NCI-H2171 (cell line): ENCODE data around the gene LRRFIP2.
"Not testable (repeated sequence)": the region's sequence is repeated elsewhere in the genome, so short reads cannot be mapped to it uniquely, and the experiment has no call there.

Source experiments
- DNase-seq: peaks from one replicate; lab custom pipeline; 2025; lab: John Stamatoyannopoulos, UW

Gene LRRFIP2

DNA sequence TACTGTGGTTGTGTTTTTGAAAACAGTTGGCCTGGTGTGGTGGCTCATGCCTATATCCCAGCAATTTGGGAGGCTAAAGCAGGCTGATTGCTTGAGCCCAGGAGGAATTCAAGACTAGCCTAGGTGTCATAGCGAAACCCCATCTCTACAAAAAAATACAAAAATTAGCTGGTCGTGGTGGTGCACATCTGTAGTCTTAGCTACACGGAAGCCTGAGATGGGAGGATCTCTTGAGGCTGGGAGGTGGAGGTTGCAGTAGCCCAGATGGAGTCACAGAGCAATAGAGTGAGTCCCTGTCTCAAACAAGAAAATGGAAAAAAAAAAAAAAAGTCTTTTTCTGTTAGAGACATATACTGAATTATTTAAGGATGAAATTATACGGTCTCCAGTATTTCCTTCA is 14.7 kb upstream of the LRRFIP2 start:
- DNase-seq, result no peak

DNA sequence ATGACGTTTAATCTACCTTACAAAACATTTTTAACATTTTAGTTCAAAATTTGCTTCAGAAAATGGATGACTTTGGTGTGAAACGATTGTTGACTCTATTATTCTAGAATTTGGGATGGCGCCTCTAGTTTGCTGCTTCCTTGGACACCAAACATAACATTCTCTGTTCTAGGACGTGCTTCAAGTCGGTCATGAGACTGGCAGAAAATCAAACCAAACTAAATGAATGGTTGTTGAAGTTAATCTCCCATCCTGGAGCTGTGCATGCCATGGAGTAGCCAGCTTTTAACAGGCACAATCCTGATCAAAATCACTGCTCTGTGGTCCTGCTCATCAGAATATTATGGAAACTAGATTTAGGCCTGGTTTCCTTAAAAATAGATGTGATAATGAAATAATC is 9.6 kb upstream of the LRRFIP2 start:
- DNase-seq, result no peak

DNA sequence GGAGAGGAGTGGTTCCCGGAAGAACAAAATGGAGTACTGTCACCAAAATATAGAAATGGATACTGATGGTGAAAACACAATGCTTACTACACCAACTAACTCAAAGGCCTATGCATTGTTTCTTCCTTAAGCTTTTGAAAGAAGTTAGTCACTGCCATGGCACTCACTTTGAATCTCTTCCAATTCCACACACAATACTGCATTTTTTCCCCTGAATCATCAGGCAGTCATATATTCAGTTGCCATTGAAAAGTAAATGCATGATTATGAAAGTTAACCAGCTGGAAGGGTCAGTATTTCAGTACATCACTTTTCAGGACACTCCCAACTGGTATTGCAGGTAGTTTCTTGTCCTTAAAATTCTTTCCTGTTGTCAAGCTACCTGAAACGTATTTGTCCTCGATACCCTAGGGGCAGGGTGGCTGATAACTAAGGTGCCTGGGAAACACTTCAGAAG is 9.0 kb upstream of the LRRFIP2 start:
- DNase-seq, result no peak

DNA sequence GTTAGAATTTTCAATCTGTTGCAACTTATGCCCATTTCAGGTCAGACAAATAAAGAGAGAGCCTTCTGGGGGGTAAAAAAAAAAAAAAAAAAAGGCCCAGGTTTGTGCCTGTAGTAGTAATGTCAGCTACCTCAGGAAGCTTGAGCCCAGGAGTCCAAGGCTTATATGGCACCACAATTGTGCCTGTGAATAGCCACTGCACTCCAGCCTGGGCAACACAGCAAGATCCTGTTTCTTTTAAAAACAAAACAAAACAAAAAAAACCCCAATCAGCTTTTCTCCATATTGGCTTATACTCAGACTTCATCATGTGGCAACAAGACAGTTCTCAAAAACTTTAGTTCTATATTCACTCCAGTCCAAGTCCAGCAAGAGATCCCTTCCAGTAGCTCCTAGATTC is 8.4 kb upstream of the LRRFIP2 start:
- DNase-seq, result no peak

DNA sequence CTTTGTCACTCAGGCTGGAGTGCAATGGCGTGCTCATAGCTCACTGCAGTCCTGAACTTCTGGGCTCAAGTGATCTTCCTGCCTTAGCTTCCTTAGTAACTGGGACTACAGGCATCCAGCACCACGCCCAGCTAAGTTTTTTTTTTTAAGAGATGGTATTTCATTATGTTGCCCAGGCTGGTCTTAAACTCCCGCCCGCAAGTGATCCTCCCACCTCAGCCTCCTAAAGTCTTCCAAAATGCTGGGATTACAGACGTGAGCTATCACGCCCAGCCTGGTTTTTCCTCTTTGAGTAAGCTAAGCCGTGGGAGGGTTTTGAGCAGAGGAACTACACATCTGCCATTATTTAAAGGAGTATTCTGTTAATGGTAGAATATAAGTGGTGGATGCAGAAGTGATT is 7.4 kb upstream of the LRRFIP2 start:
- DNase-seq, result no peak

DNA sequence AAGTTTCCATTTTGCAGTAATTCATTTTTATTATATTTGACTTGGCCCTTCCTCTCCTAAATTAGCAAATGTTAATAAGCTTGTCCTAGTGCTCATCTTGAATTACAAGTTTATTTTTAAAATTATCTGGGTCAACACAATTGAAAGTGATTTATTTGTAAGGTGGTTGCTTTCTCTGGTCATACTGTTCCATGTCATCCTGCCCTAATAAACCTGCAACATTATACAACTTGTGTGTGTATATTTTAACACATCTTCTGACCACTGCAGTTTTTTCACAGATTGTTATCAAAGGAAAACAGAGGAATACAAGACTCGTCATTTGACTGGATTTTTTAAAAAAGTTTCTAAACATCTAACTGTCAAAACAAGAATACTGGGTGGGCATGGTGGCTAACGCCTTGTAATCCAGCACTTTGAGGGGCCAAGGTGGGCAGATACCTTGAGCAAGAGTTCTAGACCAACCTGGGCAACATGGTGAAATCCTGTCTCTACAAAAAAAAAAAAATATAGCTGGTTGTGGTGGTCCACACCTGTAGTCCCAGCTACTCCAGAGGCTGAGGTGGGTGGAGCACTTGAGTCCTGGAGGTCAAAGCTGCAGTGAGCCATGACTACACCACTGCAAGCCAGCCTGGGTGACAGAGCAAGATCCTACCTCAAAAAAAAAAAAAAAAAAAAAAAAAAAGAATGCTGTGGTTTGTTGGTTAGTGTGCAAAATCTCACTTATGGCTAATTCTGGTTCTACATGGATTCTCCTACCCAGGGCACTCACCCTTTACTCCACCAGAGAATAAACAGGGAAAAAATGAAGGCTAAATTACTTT is 5.0 kb upstream of the LRRFIP2 start:
- no peak for DNase-seq

DNA sequence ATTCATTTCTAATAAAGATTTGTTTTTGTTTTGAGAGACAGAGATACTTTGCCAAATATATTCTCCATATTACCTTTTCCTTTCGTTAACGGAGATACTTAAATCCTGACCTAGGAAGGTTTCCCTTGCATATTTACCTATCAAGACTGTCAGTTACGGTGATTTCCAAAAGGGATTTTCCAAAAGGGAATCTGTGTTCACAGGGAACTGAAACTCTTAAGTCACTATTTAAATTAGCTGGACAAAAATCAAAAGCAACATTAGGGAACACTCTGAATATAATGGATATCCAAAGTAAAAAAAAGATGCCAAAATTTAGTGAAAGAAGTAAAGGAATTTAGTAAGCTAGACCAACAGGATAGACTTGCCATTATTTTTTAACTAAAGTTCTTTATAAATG is 576 bp downstream of the LRRFIP2 start:
- DNase-seq, result no peak

DNA sequence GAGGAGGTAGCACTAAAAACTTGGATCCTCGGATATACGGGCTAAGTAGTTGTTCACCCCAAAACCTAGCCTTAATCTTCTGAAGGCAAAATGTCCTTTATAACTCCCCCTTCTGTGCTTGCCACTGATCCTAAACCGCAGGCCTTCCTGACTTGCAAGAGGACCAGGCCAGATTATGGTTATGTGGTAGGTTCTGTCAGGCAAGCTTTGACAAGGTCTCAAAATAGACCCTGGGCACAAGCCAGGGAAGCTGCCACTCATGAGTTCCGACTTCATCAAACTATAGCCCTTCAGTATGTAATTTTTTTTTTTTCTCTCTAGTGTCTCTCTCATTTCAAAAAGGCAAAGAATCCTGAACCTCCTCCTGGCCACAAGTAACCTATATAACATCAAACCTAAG is 3.2 kb downstream of the LRRFIP2 start:
- DNase-seq, result no peak

DNA sequence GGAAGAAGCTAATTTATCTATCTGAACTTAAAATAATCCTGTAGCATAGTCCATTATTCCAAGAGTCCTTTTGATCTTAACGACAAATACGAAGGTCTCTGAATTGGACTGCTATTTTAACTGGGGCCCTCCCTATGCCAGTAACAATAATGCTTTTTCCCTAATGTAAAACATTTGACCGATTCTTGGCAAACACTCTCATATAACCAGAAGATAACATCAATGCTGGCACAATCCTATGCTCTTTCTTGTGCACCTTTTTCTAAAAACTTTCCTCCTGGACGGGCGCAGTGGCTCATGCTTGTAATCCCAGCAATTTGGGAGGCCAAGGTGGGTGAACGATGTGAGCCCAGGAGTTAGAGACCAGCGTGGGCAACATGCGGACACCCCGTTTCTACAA is 3.9 kb downstream of the LRRFIP2 start:
- no peak for DNase-seq

DNA sequence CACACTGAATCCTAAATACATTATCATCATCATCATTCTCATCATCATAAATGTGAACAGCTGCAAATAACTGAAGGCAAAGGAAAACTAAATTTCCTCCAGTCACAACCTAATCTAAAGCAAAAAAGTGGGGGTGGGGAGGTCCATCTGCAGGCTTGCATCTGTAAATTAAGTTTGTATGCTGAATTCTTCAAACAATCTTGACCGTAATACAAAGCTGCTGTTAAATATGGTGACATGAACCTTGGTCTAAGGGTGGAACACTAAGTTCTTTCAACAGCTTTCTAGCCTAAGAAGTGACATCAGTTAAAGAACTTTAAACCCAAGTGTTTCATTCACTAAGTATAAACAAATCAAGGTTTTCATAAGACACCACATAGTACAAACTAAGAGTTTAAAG is 4.3 kb downstream of the LRRFIP2 start:
- no peak for DNase-seq

DNA sequence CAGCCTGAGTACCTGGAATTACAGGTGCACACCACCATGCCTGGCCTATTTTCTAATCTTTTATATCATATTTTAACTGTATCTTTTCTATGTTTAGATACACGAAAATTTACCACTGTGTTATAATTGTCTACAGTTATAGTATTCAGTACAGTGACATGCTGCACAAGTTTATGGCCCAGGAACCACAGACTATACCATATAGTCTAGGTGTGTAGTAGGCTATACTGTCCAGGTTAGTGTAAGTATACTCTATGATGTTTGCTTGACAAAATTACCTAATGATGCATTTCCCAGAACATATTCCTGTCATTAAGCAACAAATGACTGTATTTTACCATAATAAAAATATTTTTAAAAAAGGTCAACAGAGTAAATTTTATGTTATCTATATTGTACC is 5.5 kb downstream of the LRRFIP2 start:
- DNase-seq, result no peak

DNA sequence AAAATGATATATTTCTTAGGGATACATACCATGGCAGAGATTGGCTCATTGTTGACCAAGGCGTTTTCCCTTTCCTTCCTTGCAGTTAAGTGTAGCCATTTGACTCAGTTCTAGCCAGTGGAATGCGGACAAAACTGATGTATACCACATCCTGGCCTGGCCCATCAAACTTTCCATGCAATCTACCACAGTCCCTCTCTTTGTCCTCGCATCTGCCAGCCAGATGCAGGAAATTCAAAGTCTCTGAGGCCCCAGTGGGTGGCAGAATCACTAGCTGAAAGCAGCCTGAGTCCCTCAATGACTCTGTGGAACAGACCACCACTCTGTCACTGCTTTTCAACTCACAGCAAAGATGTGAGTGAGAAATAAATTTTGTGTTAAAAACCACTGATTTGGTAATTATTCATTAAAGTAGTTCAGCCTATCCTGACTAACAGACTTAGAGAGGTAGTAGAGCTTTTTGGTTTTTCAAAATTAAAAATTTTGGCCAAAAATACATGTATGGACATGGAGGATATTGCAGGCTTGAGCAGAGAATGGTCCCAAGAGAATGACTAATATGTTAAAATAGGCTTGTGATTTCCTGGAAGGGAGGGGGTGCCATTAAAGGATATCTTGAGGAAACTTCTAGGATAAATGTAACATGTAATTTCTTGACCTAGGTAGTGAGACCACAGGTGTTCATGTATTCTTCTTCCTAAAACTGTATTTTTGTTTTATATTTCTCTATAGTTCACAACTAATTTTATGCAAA is 10.9 kb downstream of the LRRFIP2 start:
- DNase-seq, result no peak

DNA sequence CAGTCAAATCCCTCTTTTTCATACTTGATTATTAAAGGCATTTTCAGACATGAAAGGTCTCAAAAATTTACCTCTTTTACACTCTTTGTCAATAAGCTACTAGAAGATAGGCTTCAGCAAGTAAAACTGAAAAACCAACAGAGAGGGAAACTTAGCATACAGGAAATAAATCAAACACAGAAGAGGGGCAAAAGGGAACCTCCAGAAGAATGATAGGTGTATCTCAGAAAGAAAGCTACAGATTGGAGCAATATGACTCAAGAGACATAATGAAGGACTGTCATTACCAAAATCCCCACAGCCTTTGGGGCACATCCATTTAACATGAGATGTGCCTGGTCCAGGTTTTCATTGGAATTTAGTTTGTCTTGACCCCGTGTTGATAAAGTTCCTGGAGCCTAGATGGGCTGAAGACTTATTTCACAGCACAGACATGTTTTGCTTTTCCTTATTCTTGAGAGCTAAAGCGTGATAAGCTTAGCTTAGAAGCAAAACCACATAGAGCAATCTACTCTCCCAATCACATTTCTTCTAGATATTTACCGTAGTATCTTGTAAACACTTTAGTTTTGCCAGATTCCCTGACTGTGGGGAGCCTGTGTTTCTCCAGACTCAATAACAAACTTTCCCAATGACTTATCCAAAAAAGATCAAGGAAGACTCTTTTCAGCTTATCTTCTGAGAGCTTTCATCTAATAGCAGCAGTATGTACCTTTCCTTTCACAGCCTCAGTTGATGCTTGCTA is 11.7 kb downstream of the LRRFIP2 start:
- no peak for DNase-seq

DNA sequence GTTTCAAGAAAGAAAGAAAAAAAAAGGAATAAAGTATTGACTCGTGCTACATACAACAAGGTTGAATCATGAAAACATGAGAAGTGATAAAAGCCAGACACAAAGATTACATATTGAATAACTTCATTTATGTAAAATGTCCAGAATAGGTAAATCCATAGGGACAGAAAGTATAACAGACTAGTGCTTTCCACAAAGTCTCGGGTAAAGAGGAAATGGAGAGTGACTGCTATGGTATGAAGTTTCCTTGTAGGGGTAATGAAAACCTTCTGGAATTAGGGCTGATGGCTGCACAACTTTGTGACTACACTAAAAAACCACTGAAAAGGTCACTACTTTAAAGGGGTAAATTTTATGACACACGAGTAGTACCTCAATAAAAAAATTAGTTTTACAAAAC is 13.0 kb downstream of the LRRFIP2 start:
- no peak for DNase-seq

DNA sequence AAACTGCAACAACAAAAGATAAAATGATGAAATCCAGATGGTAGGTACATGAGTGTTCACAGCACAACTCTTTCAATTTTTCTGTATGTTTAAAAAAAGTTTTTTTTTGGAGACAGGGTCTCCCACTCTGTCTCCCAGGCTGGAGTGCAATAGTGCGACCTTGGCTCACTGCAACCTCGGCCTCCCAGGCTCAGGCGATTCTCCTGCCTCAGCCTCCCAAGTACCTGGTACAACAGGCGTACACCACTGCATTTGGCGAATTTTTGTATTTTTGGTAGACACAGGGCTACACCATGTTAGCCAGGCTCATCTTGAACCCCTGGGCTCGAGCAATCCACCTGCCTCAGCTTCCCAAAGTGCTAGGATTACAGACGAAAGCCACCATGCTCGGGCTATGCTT is 18.6 kb downstream of the LRRFIP2 start:
- DNase-seq, result no peak

DNA sequence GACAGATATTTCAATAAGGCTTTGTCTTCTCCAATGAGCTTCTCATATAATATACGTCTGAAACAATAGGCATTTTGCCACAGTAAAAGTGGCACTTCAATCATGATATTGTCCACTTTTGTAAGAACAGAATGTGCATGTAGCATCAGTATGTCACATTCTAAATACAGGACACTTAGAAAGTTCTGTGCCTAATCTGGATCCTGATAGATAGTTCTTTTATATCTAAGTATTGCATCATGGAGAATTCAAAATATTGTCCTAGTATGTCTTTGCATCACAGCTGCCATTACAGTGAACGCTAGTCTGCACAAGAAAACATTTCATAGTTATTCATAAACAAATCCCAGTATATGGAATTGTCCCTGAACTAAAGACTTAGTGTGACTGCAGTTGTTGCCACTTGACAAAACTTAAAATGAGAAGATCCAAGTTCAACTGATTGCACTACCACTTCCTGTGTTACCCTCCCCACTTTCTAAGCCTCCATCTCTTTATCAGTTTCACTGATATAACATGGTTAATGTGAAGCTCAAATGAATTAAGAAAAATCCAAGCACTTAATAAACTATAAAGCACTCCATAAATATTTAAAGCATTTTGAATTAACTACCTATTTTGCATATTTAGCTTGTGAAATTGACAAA is 19.6 kb downstream of the LRRFIP2 start:
- no peak for DNase-seq

DNA sequence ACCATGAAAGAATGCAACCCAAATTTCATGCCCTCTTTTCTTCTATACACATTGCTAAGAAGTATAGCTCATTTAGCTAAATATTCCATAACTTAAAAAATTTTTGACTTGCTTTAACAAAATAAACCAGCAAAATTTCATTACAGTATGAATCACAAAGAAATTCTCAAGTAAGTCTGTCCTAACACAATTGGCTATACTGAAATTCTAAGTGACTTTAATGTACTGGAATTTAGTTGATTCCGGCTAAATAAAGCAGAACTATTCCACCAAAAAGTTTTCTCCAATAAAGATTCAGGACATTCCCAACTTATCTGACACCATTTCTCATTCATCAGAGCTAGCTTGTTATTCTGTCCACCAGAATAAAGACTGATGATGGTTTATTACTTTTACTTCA is 23.8 kb downstream of the LRRFIP2 start:
- no peak for DNase-seq

DNA sequence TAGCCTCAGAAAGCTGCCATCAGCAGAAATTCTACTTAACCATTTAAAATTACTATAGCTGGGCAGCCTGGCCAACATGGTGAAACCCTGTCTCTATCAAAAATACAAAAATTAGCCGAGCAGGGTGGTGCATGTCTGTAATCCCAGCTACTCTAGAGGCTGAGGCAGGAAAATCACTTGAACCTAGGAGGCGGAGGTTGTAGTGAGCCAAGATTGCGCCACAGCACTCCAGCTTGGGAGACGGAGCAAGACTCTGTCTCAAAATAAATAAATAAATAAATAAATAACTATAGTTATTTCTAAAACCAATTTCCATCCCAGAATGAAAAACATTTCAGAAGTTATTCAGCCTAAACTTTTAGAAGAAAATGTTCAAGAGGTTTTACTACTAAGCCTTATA is 25.1 kb downstream of the LRRFIP2 start:
- DNase-seq, result no peak

DNA sequence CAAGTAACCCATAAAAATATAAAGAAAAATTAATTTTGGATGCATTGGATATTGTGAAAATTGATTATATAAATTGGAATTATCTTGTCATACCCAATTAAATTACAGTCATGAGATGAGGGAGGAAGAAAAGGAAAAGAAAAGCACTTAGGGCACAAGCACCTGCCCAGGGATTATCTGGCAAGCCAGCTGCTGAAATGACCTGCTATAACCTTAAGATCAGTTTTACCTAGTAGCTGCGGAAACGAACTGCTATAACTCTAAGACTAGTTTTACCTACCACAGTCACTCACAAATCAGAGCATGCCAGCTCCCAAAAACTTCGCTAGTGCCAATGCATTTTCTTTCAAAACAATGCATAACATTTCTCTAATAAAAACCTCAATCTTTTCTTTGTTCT is 26.2 kb downstream of the LRRFIP2 start:
- DNase-seq, result no peak

DNA sequence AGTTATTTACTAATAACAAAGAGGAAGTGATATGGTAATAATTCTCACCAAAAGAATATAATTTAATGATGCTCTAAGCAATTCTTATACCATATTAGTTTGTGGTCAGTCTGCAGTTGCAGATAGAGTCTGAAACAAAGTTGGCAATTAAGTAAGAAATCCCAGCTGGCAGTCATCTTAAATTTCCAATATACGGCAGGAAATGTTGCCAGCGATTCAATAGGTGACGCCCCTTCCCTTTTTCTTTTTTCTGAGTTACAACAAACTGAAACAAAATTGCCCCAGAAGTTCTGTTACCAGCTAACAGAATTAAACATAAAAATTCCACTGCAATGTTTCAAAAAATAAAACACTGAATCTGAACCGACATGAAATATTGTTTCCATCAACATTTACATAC is 26.7 kb downstream of the LRRFIP2 start:
- DNase-seq, result no peak

DNA sequence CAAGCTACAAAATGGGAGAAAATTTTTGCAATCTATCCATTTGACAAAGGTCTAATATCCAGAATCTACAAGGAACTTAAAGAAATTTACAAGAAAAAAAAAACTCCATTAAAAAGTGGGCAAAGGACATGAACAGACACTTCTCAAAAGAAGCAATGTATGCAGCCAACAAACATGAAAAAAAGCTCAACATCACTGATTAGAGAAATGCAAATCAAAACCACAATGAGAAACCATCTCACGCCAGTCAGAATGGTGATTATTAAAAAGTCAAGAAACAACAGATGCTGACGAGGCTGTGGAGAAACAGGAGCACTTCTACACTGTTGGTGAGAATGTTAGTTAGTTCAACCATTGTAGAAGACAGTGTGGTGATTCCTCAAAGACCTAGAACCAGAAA is 27.5 kb downstream of the LRRFIP2 start:
- not testable (repeated sequence) for DNase-seq

DNA sequence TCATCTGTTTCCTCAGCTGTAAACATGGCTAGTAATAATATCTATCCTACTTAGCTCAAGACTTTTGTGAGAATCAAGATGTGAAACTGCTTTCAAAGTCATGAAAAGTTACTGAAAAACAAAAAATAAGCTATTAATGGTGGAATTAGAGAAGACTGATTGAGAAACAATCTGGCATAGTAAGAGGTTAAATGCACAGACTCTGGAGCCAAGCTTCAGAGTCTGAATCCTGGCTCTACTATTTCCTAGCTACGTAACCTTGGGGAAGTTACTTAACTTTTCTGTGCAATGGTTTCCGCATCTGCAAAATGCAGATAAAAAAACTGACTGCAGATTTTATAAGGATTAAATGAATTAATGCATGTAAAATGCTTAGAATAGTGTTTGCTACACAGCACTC is 28.8 kb downstream of the LRRFIP2 start:
- DNase-seq, result no peak
